ENCODE measurements around the gene IARS1. TPM values are rescaled to one million over a fixed set of nuclear protein-coding genes. Genes with fewer than 3 reads are reported as not detected.

The IARS1 gene
- polyA plus RNA-seq, 1 donor from 2014 or later, result 48.2 TPM

DNA sequence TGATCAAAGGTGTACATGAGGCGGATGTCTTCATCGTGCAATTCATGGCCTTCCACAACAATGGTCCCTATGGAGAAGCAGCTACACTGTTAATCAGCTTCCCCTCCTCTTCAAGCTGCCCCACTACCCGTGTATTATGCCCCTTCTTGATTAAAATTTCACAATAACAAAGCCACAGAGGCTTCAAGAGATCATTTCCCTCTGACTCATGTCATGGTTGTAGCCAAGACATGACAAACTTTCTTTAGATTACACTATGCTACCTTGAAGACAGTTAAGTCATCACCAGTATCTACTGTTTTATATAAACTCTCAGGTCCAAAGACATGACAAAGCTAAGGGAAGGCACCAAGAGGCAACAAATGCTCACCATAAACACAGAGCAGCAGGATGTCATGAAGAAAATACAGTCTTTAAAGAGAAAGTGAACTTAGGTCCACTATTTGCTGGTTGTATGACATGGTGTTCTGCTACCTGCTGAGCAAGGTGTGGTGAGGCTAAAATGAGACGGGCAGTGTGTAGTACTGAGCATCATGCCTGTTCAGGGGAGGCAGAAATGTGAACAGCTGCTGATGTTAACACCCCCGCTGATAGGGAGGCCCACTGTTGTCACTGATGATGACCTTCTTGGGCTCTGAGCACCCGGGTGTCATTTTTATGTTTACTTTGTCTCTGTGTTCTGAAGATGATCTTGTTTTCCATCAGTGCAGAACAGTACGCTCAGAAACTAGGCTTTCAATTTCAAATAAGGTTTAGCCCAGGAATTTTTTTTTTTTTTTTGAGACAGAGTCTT, 48.3 kb downstream of the IARS1 start:
- Mint-ChIP-seq H3K4me1 (no peaks in the 10 kb centered on the region), H3K9me3 (no peaks in the 10 kb centered on the region), H3K27ac (no peak overlapping the region), H3K4me3 (no peak overlapping the region), H3K27me3 (no peaks in the 10 kb centered on the region), H3K36me3 (peaks cover 23% of the 10 kb centered on the region)

Other genes with a start within 250 kb of the IARS1 start
- gene SPTLC1, start 178.3 kb downstream of the IARS1 start, polyA plus RNA-seq, result 26.7 TPM
- 36.7 TPM for gene NOL8, start 31.7 kb upstream of the IARS1 start, polyA plus RNA-seq
- gene CENPP, start 32.3 kb upstream of the IARS1 start, polyA plus RNA-seq, result 1.9 TPM
- gene OGN, start 110.9 kb upstream of the IARS1 start, polyA plus RNA-seq, result 0.33 TPM
- gene OMD, start 130.8 kb upstream of the IARS1 start, polyA plus RNA-seq, result not detected
- gene ASPN, start 188.8 kb upstream of the IARS1 start, polyA plus RNA-seq, result not detected
- not detected for gene ECM2, start 242.3 kb upstream of the IARS1 start, polyA plus RNA-seq

Data from IgD-negative memory B cell (primary cell).